ENCODE data around the gene RIMS4.
"Not testable (repeated sequence)": the region's sequence is repeated elsewhere in the genome, so short reads cannot be mapped to it uniquely, and the experiment has no call there.

RIMS4 gene

DNA sequence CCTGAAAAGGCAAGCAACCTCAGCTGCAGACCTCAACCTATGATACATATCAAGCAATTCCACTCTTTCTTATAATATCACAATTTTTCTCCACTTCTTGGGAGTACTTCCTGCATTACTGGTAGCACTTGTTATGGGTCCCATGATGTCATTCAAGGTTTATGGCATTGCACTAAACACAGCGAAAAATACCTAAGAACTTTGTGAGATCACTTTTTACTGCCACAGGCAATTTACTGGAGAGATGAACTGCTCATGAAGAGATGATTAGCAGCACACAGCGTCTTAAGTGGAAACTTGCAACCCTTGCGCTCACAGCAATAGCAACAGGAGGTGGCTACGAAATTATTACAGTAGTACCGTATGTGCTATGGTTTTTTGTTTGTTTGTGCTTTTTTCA, 19.3 kb upstream of the RIMS4 start:
- DNase-seq: no peak

DNA sequence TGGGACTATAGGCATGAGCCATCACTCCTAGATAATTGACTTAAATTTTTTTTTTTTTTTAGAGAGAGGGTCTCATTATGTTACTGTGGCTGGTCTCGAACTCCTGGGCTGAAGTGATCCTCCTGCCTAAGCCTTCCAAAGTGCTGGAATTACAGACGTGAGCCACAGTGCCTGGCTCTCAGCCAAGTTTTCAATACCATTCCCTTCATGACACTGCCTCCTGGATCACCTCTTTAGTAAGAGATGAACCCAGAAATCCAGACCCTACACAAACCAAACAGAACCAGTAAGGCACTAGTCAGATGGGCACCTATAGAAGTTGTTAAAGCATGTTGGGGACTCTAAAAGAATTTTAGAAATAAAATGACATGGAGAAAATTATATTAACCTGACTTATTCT, 18.3 kb upstream of the RIMS4 start:
- no peak for DNase-seq

DNA sequence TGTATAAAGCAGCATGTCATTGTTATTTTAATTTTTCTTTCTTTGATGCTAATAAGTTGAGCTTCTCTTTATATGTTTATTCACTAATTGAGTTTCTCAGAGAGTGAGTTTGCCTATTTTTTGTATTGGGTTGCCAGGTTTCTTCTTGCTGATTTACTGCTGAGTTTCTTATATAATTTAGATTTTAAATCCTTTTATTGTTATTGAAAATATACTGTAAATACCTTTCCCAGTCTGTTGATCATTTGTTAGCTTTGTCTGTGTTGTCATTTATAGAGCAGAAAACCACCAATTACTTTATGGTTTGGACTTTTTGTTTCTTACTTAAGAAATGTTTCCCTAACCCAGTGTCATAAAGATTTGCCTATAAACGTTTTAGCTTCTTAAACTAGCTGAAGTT, 17.1 kb upstream of the RIMS4 start:
- DNase-seq: no peak

DNA sequence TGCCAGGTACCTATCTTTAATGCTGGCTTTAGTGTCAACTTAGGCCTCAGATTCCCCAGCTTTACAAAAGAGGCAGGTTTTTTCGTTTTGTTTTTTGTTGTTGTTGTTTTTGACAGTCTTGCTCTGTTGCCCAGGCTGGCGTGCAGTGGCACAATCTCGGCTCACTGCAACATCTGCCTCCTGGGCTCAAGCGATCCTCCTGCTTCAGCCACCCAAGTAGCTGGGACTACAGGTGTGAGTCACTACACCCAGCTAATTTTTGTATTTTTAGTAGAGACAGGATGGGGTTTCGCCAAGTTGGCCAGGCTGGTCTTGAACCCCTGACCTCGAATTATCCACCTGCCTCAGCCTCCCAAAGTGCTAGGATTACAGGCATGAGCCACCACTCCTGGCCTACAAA, 11.2 kb upstream of the RIMS4 start:
- not testable (repeated sequence) for DNase-seq

DNA sequence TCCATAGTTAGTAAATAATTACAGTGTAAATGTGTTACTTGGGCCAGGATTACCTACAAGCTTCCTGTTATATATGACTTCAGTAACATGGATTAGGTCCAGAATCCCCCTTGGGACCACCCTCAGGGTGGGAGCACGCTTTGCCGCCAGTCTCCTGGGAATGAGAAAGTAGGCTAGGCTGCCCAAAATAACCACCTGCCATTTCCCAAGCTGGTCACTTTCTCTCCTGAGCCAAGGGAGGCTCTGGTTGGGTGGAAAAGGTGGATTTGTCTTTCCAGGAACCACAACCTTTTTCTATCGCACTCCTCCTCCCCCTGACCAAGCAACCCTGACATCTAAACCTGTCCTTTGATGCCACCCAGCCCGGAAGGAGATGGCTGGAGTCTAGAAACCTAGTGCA, 9.6 kb upstream of the RIMS4 start:
- no peak for DNase-seq

DNA sequence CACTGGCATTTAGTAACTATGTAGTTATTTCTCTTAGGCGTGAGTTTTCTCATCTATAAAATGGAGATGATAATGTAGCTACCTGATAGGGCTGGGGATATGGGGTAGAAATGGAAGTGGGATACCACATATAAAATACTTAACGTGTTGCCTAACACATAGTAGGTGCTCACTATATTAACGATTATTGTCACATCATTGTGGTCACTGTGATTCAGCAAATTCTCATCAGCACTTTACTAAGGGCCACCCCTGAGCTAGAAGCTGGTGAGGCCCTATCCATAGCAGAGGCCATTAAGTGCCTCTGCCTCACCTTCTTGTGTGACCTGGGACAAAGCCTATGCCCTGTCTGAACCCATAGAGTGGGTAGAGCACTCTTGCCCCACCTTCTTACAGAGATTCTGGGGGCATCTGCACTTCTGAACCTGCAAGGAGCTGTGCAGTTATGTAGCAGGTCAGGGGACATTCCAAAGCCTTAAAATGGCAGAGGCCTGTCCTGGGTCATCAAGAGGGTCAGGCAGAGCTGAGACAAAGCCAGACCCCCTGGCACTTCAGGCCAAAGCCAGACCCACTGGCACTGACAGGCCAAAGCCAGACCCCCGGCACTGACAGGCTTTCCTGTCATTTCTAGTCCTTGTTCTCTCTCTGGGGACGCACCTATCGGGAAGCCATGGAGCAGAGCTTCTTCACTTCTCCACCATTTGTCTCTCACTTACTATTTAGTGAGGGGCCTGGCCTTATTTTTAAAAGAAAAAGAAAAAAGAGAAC, 7.0 kb upstream of the RIMS4 start:
- DNase-seq: no peak

DNA sequence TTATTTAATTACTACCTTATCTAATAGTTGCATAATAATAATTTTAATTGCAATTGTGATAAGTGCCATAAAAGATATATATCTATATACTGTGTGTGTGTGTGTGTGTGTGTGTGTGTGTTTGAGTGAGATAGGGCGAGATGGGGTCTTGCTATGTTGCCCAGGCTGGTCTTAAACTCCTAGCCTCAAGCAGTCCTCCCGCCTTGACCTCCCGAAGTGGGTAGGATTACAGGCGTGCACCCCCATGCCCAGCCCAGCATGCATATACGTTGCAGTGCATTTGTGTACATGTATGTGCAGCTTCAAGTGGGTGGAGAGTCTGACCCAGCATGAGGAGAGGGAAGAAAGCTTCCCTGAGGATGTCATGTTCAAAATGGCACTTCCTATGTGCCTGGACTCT, 4.6 kb upstream of the RIMS4 start:
- no peak for DNase-seq

DNA sequence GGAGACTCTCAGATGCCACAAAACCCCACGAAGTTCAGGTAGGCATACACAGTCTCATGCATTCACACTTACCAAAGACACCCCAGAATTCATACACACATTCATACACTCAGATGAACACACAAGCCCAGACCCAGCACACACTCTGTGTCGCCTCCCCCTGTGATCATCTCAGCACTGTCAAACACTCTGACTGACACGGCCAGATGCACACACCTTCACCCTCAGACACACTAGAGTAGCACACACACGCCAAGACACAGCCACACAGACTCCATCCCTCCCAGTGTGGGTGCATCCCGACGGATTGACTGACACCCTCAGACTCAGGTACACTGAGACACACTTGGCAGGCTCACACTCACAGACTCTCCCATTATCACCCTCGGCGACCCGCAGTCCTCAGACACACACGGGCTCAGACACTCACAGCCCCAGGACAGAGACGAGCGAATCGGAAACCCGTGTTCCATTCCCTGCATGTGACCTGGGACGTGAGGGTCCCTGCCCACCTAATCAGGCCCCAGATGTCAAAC, 872 bp upstream of the RIMS4 start:
- DNase-seq: no peak

DNA sequence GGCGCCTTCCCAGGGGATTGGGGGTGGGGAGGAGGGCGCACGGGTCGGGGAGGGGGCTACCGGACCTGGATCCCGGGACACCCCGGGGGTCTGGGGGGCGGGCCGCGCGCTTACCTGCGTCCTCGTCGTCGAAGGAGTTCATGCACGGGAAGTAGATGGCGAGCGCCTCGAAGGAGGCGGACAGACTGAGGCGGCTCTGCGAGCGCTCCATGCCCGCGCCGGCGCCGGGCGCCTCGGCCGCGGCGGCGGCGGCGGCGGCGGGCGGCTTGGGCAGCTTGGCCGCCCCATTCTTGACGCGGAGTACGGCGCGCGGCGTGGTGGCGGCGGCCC, 320 bp downstream of the RIMS4 start:
- DNase-seq: no peak

DNA sequence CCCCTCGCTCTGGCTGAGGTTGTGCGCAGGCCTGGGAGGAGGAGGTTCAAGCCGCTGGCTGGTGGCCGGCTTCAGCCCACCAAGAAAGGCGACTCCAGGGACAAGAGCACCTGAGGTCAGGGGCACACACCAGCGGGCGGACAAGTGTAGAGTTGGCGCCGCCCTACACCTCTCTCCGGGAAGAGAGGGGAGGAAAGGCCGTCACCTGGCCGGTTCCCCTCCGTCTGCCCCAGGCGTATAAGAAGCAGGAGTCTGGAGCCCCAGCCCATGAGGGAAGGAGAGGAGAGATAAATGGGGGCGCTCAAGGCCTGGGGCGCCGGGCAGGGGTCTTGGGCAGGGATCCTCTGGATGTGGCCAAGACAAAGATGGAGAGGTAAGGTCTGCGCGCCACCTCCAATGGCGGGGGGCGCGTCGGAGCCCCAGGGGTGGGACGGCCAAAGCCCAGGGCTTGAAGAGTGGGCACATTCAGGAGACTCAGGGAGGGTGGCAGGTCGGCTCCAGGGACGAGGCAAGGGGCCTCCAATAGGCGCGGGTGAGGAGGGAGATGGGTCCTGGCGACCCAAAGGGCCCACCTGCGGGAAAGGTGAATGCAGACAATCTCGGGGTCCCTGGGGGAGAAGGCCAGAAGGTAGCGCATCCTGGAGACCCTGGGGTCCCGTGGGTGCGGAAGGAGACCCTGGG, 826 bp downstream of the RIMS4 start:
- no peak for DNase-seq

DNA sequence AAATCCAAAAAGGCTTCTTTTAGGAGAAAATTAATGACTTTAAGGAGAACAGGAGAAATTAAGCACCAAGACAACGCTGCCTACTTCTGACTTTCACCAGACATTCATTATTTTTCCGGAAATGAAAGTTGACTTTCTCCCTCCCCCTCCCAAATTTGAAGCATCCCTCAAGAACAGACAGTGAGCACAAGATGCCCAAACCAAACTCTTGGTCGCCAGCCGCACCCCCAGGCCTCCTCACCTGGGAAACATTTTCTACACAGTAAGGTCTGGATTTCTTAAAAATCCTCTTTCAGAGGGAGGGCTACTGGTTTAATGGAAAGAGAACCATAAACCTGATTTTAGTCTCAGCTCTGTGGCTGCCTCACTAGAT, 2.7 kb downstream of the RIMS4 start:
- no peak for DNase-seq

DNA sequence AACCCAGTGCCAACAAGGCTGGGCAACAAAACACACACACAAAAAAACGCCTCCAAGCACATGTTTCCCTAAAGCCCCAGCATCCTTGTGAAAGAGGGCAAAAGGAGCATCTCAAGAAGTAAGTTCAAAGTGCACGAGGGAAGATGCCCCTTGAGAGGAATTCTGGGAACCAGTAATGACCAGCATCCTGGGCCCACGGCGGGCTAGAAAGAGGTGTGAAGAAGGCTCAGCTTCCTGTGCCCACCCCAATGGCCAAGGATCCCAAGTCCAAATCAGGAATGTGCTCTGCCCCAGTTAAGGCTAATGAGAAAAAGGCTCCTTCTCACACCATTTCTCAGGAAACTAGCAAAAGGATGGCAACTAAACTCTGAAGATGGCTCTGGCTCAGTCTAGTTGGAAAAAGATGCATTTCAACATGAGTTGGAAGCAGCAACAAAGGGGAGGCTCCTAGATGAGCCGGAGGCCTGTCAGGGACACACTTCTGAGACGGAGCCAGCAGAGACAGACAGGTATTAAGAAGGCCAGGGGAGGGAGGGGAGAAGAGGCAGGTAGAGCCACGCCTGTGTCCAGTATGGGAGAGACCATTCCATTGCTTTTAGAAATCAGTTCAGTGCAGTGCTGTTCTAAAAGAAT, 3.2 kb downstream of the RIMS4 start:
- DNase-seq: no peak

DNA sequence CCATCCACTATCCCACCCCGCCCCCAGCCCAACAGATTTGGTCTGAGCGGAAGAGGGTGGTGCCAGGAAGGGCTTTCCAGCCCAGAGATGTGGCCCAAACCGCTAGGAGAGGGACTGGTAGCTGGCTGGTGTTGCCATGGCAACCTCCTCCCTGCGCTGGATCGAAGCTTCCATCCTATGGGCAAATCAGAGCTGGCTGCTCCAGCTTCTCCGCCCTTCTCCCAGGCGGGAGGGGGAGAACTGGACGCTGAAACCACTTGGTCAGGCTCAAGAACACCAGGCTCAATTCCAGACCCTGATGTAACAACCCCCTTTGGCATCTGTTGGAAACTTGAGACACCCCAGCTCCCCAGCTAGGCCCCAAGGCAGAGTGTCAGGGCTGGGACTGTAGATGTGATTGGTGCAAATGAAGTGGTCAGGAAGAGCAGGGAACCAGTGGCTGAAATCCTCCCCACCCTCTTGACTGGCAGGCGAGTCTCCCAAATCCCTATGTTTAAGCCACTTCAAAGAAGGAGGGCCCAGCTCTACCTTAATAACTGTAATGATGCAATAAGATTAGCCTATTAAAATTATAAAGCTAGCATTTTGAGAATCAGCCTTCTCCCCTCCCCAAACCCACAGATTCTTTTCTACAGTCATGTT, 4.2 kb downstream of the RIMS4 start:
- no peak for DNase-seq

DNA sequence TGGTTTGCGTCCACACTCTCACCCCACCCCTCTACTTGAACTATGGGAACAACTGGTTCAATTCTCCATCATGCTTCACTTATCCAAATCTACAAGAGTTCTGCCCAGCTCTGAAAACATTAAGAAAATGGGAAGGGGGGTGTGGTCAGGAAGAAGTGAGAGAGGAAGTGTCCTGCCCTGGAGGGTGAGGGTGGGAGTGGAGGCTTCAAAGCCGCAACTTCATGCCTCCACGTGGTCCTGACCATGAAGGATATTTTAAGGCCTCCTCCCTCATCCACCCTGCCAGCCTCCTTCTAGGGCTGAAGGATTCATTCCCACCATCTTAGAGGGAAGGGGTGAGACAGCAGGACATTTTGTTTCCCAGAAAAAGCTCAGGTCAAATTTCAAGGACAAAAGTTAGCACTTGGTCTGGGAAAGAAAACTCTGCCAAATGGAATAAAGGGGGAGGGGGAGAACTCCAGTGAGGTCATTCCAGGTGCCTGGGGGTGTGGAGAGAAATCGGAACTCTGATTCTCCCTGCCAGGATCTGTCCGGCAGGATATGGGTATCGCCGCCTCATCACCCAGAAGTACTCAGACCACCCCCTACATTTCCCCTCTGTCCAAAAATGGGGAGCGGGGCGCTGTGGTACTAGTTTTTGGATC, 4.9 kb downstream of the RIMS4 start:
- no peak for DNase-seq

DNA sequence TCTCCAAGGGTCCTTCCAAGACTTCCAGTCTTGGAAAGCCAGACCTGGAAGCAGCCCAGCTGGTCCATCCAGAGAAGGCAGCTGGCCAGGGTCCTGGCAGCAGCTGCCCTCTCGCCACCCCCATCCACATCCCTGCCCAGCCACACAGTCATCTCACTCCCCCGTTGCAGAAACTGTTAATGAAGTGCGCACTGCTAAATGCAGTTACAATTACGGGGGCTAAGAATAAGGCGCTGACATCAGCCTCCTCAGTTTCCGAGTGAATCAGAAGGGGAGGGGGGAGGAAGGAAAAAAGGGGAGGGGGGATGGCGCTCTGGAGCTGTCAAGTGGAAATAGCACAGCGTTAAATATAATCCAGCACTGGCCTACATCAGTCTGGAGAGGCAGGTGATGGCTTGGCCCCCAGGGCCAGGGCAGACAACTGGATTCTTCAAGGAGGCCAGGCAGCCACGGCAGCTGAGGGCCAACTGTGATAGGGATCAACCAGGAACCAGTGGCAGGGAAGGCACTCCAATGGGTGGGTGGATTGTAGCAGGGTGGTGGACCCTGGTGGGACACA, 6.9 kb downstream of the RIMS4 start:
- DNase-seq: no peak

DNA sequence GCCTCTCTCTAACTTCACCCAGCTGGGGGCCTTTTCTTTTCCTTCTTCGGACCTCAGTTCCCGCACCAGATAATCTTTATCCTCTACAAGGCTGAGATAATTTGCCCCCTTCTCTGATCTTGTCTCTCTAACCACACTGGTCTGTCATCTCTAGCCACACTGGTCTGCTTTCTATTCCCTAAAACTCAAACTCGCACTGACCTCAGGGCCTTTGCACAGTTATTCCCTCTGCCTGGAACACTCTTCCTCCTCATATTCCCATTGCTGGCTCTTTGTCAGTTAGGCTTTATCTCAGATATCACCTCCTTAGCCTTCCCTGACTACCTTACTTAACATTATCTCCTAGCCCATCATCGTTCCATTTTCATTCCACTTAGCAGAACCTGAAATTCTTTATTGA, 7.6 kb downstream of the RIMS4 start:
- no peak for DNase-seq

DNA sequence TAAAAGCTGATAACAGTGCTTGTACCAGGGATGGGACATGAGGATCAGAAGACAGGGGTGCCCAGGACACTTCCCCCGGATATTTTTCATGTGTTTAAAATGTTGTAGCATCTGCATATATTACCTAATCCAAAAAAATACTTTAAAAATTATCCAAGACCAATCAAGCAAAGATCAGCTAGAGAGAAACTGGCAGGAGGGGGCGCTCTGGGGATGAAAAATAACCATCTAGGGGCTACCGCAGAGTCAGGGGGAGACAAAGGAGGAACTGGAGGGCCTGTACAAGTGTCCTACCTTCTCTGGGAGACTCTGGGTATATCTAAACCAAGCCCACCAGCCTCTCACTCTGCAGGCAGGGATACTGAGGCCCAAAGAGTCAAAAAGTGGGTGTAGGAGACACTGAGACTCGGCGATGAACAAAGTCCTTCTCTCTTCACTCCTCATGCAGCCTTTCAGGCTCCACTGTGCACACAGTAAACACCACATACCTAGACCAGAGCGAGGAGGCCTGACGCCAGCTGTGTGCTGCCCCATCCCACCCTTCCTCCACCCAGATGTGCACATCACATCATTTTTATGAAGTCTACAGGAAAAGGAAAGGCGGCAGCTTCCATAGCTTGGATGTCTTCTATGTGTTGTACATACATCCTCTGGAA, 9.8 kb downstream of the RIMS4 start:
- DNase-seq: no peak

DNA sequence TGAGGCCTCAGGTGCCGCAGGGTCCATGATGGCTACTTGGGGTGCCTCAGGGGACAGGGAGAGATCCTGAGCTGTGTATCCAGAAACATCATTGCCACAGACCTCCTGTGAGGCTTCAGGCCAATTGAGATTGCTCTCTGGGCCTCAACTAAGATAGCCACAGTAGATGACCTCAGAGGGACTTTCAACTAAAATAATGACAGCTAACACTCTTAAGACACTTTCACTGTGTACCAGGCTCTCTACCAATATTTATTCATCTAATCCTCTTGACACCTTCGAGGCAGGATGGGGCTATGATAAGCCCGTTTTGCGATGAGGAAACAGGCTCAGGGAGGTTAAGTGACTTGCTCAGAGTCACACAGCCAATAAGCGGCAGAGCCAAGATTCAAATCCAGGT, 10.7 kb downstream of the RIMS4 start:
- DNase-seq: no peak

DNA sequence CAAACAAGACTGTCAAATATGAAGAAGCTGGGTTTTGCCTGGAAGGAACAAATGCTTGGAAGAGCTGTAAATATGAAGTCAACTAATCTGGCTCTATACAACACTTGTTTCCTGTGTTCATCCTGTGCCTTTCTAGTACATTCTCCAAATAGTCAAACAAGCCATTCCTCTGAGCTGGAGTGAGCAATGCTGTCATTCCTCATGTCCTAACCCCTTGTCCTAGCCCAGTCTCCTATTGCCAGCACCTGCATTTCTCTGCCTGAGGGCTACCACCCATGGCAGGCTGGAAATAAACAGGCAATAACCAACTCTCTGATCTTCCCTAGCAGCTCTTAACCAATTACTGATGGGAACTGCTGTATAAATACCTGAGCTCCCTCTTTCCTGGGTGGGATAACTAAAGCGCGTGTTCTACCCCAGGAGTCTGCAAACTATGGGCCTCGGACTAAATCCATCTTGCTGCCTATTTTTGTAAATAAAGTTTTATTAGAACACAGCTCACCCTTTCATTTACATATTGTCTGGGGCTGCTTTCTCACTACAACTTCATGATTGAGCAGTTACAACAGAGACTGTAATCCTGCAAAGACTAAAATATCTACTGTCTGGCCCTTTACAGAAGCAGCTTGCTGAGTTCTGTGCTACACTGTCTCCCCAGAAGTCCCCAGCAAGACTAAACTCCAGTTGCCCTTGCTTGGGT, 13.4 kb downstream of the RIMS4 start:
- no peak for DNase-seq

DNA sequence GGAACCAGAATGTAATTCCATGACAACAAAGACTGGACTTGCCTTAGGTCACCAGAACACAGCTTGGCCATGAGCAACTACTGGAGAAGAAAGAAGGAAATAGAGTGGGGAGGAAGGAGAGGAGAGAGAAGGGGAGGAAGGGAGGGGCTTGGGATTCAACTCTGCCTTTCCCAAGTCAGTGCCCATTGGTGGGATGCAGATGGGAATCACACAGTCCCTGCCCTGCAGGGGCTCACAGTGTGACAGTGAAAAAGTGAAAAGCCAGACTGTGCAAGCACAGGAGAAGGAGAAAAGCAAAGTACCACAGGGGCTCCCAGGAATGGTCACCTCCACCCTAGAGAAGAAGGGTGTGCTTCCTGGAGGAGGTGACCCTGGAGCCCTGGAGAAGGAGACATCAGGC, 14.0 kb downstream of the RIMS4 start:
- no peak for DNase-seq

DNA sequence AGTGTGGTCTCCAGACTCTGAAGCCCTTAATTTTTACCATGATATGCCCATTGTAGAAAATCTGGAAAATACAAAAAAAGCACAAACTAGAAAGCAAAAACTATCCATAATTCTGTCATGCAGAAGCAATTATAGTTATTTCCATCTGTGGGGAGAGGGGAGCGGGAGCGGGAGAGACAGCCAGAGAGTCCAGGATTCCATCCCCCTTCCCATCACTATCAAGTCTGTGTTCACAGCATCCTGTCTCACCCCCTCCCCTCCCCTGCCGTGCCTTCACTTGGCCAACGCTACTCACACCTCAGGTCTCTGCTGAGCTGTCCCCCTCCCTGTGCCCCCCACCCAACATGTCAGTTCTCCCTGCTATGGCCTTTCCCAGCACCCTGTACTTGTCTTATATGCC, 14.5 kb downstream of the RIMS4 start:
- no peak for DNase-seq

DNA sequence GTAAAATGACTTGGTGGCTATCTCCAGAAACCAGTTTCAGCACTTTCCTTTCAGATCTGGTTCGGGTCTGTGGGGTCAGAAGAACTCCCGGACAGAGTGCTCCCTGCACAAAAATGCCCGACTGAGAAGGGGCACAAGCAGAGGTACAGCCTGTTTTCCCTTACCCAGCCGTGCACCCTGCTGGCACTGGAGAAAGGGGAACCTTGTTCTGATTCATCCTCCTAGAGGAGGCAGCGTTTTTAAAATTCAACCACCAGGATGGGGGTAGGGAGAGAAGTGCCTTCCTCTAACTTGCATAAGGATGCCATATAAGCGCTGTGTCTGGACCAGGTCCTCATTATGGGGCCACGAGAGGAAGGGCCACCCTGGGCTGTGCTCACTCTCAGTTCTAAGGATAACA, 17.6 kb downstream of the RIMS4 start:
- no peak for DNase-seq
